ENCODE data around the gene TOM1L1. TPM values are rescaled to one million over a fixed set of nuclear protein-coding genes. Genes with fewer than 3 reads are reported as not detected.

TOM1L1 gene
- total RNA-seq, 1 experiment from 2014 or later = 44.6 TPM

- Histone ChIP-seq H3K4me2 (ENCODE audit: insufficient read depth, insufficient read length, low read length) (no peak overlapping the region), H3K23me2 (ENCODE audit: insufficient read length, low read depth, low read length, poor library complexity, severe bottlenecking) (no peaks in the 10 kb centered on the region), H2BK12ac (ENCODE audit: insufficient read length, low read depth, low read length) (no peak overlapping the region), H2BK120ac (ENCODE audit: low read depth, low read length, poor library complexity, severe bottlenecking) (no peak overlapping the region), H2AK5ac (ENCODE audit: insufficient read length, low read length) (no peak overlapping the region), H4K91ac (ENCODE audit: insufficient read length, low read depth, low read length) (no peak overlapping the region), H3K18ac (ENCODE audit: insufficient read length, low read depth, low read length) (no peak overlapping the region), H3K4me1 (ENCODE audit: insufficient read depth, low read length) (no peaks in the 10 kb centered on the region), H3K79me1 (ENCODE audit: insufficient read depth, low read depth, low read length, poor library complexity, severe bottlenecking) (no peaks in the 10 kb centered on the region), H4K20me1 (ENCODE audit: control insufficient read depth, insufficient read depth, insufficient read length) (no peaks in the 10 kb centered on the region), H3K9me3 (ENCODE audit: control insufficient read depth, low read depth, low read length) (peaks cover 2% of the 10 kb centered on the region), H3K14ac (ENCODE audit: insufficient read depth, low read length) (no peak overlapping the region), H4K8ac (replicated peaks; ENCODE audit: insufficient read length, low read depth, low read length) (no peak overlapping the region), H2BK15ac (ENCODE audit: low read depth, low read length) (no peak overlapping the region), H3T11ph (ENCODE audit: low read length) (no peak overlapping the region), H3K56ac (ENCODE audit: insufficient read length, low read depth, low read length) (no peak overlapping the region), H3K79me2 (ENCODE audit: insufficient read depth, low read length) (no peaks in the 10 kb centered on the region), H4K5ac (ENCODE audit: insufficient read length, low read depth, low read length) (no peak overlapping the region), H3K27ac (ENCODE audit: insufficient read length, low read depth, low read length) (no peak overlapping the region), H2AFZ (ENCODE audit: low read length) (no peak overlapping the region), H3K4ac (ENCODE audit: low read depth, low read length) (no peak overlapping the region), H3K23ac (ENCODE audit: insufficient read length, low read depth, low read length) (no peak overlapping the region), H2BK5ac (ENCODE audit: insufficient read length, low read length) (no peak overlapping the region), H2BK20ac (ENCODE audit: low read depth, low read length, poor library complexity, severe bottlenecking) (no peak overlapping the region), H3K9ac (ENCODE audit: extremely low read depth, insufficient read length, low read length) (no peak overlapping the region), H3K27me3 (ENCODE audit: insufficient read depth, low read length) (no peaks in the 10 kb centered on the region)
- TF ChIP-seq, protein P1, sequence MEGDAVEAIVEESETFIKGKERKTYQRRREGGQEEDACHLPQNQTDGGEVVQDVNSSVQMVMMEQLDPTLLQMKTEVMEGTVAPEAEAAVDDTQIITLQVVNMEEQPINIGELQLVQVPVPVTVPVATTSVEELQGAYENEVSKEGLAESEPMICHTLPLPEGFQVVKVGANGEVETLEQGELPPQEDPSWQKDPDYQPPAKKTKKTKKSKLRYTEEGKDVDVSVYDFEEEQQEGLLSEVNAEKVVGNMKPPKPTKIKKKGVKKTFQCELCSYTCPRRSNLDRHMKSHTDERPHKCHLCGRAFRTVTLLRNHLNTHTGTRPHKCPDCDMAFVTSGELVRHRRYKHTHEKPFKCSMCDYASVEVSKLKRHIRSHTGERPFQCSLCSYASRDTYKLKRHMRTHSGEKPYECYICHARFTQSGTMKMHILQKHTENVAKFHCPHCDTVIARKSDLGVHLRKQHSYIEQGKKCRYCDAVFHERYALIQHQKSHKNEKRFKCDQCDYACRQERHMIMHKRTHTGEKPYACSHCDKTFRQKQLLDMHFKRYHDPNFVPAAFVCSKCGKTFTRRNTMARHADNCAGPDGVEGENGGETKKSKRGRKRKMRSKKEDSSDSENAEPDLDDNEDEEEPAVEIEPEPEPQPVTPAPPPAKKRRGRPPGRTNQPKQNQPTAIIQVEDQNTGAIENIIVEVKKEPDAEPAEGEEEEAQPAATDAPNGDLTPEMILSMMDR (conservative IDR thresholded peaks at IDR 0.05) = no peak
- WGBS (ENCODE audit: extremely low coverage, insufficient read length, low lambda C conversion rate) = no CpG with 5 or more reads among the region's 1 CpG
- Mint-ChIP-seq H3K4me3 (no peak overlapping the region), H3K27me3 (ENCODE audit: low read depth) (no peaks in the 10 kb centered on the region), H3K4me1 (no peaks in the 10 kb centered on the region), H3K27ac (no peak overlapping the region), H3K36me3 (ENCODE audit: insufficient read depth in 1 of 3, low read depth in 3 of 3) (peaks cover 0 to 9% (median 6%) of the 10 kb centered on the region in 3 experiments; a peak in 5 of 7 replicates), H3K9me3 (peaks cover 5 to 6% of the 10 kb centered on the region in 2 experiments; a peak in 3 of 5 replicates)
- DNase-seq = no peak
These were observed 84.8 kb downstream of the TOM1L1 start for GRCh38 chr17:54985476-54985875.
